GM13976 (cell line): ENCODE results near the gene TCHHL1.

Source experiments
- DNase-seq: peaks from one replicate; pipeline ENCODE4 v3.0.0; 2012; ENCODE audit warnings: low spot score
- in situ Hi-C: fragments of 300-500 bp; cut with MboI; formaldehyde crosslinking; loops from one replicate; pipeline ENCODE4 v1.12.0; 2022; ENCODE audit warnings: low sequenced_read_pairs, mixed read lengths, inconsistent platforms; ENCODE audit not compliant: unreplicated experiment
- TF ChIP-seq, protein P1 (sequence below): IDR thresholded peaks from 2 replicates; pipeline ENCODE4 v1.5.1; 2012; ENCODE audit warnings: borderline replicate concordance, mild to moderate bottlenecking; ENCODE audit not compliant: insufficient read depth; ENCODE audit errors: extremely low read depth, missing control alignments, control extremely low read depth

The TCHHL1 gene

DNA sequence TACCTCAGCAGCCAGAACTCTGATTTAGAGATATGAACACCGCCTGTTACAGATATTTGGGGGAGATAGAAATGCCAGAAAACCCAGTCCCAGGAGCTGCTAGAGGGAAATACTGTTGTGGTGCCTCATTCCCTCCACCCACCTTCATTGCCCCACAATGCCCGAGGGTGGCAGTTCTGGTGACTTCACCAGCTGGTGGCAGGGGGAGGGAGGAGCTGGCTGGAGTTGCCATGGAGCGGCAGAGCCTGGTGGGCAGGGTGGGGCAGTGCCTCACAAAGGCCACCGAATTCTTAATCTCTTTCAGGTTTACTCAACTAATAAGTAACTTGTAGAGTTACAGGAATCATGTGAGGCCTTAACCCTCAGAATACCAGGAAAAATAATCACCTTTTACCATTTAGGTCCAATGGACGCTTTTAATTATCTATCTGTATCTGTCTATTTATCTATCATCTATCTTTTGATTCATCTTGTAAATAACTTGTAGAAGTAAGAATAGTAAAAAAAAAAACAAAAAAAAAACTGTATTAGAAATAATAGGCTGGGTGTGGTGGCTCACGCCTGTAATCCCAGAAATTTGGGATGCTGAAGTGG lies 40.4 kb downstream of the TCHHL1 start:
- in situ Hi-C loops = no loop called here
- TF ChIP-seq, protein P1, sequence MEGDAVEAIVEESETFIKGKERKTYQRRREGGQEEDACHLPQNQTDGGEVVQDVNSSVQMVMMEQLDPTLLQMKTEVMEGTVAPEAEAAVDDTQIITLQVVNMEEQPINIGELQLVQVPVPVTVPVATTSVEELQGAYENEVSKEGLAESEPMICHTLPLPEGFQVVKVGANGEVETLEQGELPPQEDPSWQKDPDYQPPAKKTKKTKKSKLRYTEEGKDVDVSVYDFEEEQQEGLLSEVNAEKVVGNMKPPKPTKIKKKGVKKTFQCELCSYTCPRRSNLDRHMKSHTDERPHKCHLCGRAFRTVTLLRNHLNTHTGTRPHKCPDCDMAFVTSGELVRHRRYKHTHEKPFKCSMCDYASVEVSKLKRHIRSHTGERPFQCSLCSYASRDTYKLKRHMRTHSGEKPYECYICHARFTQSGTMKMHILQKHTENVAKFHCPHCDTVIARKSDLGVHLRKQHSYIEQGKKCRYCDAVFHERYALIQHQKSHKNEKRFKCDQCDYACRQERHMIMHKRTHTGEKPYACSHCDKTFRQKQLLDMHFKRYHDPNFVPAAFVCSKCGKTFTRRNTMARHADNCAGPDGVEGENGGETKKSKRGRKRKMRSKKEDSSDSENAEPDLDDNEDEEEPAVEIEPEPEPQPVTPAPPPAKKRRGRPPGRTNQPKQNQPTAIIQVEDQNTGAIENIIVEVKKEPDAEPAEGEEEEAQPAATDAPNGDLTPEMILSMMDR = no peak

DNA sequence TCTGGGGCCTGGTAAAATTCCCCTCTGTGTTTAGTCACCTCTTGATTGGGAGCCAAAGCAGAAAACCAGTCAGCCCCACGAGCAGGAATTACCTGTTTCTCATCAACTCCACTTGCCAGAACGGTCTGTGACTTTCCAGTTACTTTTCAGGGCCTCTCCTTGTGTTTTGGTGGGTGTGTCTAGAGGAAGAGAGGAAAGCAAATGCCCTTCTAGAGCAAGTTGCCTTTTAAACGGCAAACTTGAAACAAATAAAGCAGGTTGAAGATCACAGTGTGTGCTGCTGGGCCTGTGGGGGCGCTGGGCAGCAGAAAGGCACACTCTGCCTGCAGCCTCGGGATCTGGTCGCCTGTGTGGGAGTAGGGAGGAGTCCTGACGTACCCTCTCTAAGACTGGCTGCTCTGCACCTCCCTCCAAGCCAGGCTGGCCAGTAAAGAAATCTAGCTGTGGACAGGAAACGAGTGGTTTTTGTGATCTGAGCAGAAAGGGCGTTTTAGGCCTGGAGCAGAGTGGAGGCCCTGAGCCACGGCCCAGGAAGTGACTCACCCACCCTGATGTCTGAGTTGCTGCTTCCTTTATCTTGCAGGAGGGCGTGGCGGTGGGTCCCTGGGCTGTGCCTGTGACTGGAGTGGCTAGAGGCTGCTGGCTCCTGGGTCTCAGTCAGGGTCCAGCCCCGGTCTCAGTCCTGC lies 41.0 kb downstream of the TCHHL1 start:
- DNase-seq = peak; percentile 86
- TF ChIP-seq, protein P1 = peak; percentile 77
- in situ Hi-C loops = no loop called here

More for the DNA sequence above, 40.4 kb downstream of the TCHHL1 start:
- no peak for DNase-seq

DNA sequence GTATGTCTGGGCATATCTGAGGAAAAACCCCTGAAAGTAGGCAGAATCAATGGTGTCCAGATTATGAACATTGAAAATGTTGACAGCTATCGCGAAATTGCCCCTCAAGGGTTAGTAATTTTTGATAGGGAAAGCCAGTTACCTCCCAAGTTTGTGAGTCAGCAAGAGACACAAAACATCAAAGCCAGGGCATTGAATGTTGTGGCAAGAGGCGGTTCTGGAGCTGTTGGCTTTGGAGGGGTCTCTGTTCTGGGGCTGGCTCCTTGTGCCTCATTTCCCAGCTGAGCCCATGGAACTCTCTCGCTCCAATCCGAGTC lies 41.5 kb downstream of the TCHHL1 start:
- no peak for DNase-seq
- TF ChIP-seq, protein P1 = no peak

DNA sequence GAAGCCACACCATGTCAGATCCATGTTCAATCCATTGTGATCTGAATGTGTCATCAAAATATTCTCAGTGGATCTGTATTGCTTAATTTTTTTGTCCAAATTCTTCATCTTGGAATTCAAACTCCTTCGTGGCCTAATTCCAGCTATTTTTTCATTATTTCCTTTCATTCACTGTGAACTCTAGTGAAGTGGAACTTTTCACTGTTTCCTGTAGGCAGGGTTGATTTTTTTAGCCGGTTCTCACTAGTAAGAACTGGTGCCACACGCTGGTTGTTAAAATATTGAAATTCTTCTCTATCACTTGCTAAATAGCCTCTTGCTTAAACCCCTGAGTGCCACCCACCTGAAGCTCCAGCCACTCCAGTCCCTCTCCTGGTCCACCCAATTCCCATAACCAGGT lies 44.5 kb downstream of the TCHHL1 start:
- in situ Hi-C loops = no loop called here
- TF ChIP-seq, protein P1 = no peak

More for the DNA sequence above, 41.5 kb downstream of the TCHHL1 start:
- in situ Hi-C loops = no loop called here

DNA sequence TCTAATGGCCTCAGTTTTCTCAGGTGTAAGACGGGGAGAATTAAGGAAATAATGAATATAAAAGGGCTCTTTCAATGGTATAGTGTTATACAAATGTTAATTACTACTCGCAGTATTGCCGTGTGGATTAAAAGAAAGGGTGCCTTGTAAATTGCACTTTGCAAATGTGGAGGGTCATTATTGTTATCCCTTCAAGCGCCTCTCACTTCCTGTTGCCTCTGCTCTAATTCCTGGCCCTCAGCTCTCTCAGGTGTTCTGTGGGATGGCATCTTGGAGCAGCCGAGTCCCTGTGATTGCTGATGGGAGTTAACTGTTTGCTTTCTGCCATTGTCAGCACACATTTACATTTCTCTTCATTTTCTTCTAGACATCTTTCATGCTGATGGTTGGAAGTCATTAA lies 45.0 kb downstream of the TCHHL1 start:
- TF ChIP-seq, protein P1 = no peak
- no peak for DNase-seq
- in situ Hi-C loops = no loop called here

More for the DNA sequence above, 44.5 kb downstream of the TCHHL1 start:
- no peak for DNase-seq

DNA sequence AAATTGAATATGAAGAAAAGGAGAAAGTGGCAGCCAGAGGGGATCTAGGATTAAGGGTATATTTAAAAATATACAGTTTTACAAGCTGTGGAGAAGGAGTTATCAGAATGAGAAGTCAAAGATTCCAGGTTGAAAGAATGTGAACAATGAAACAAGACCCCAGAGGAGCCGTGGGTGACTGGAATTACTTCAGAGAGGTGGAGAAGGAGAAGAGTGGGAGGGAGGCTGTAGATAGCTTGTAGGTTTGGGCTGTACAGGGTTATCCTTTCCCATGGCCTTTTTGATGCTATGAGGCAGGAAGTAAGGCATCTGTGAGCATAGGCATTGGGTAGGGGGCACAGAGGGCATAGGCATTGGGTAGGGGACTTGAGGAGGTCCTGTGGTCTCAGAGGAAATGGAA lies 46.8 kb downstream of the TCHHL1 start:
- no peak for DNase-seq
- TF ChIP-seq, protein P1 = no peak
- in situ Hi-C loops = no loop called here
